ENCODE measurements around the gene CYP27B1.

DNA sequence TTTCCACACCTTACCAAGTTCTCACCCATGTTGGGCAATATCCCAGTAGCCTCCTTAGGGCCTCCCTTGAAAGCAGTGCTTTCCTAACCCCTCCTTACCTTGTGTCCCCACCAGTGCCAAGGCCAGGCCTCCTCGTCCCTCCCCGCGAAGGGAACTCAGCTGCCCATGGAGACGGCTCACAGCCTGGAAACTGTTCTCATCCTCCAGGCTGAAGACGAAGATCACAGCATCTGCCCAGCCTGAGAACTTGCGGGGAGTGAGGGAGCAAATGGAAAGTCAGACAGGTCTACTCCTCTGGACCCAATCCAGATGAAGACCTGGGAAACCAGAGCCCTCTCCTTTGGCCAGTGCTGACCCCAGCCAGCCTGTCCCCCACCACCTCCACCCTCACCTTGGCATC is 33.0 kb downstream of the CYP27B1 start:
- no peak for TF ChIP-seq TAF1 (IDR thresholded peaks at IDR 0.05; ENCODE audit: borderline replicate concordance, low read depth, low read length)
- TF ChIP-seq POLR2A (IDR thresholded peaks at IDR 0.05; ENCODE audit: low read depth, low read length): no peak
